ENCODE measurements around the gene PRR23B.
"Not testable (repeated sequence)": the region's sequence is repeated elsewhere in the genome, so short reads cannot be mapped to it uniquely, and the experiment has no call there.

The PRR23B gene

DNA sequence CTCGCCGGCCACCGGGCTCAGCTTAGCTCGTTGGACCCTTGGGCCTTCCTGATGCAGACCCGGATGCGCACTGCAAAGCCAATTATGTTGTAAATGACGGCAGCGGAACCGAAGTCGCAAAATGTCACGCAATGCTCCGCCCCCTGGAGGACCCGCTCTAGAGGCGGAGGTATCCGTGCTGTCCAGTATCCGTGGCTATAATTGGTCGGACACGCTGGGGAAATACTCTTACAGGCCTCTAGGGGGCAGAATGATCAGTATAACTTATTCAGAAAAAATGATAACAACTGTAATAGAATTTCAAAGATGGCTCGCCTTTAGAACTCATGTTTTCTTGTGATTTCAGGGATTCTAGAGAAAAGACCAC is at the start of gene PRR23B:
PRR23B (minus strand) TSS at position 59 of the 367 bp plus-strand sequence. CDS start 265 bp downstream, outside the sequence.
- peak; percentile 8 for DNase-seq (ENCODE audit: low spot score)

DNA sequence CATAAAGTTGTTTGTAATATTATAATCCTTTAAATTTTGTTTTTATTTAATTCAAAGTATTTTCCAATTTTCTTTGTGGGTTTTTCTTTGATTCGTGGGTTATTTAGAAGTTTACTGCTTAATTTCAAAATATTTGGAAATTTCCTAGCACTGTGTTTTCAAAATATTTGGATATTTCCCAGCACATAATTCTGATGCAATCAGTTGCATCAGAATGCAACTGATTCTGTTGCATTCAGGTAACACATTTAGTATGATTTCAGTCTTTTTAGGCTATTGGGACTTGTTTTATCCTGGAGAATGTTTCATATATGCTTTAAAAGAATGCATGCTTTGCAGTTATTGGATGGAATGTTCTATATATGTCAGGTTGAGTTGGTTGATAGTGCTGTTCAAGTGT is 42.2 kb upstream of the PRR23B start:
- DNase-seq (ENCODE audit: low spot score): no peak

DNA sequence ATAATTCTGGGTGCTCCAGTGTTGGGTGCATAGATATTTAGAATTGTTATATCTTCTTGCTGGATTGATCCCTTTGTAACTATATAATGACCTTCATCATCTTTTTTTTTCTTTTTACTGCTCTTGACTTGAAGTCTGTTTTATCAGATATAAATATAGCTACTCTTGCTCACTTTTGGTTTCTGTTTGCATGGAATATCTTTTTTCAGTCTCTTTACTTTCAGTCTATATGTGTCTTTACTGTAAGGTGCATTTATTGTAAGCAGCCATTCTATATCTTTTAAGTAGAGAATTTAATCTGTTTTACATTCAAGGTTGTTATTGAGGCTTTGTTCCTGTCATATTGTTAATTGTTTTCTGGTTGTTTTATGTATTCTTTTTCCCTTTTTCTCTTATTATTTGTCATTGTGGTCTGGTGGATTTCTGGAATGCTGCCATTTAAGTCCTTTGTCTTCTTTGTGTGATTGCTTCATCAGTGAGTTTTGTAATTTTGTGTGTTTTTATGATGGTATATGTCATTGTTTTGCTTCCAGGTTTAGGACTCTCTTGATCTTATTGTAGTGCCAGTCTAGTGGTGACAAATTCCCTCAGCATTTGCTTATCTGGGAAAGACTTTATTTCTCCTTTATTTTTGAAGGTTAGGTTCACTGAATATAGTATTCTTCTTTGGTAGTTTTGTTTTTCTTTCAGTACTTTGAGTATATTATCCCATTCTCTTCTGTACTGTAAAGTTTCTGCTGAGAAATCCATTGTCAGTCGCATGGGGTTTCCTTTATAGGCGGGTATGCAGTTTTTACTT is 32.3 kb upstream of the PRR23B start:
- DNase-seq (ENCODE audit: low spot score): no peak

DNA sequence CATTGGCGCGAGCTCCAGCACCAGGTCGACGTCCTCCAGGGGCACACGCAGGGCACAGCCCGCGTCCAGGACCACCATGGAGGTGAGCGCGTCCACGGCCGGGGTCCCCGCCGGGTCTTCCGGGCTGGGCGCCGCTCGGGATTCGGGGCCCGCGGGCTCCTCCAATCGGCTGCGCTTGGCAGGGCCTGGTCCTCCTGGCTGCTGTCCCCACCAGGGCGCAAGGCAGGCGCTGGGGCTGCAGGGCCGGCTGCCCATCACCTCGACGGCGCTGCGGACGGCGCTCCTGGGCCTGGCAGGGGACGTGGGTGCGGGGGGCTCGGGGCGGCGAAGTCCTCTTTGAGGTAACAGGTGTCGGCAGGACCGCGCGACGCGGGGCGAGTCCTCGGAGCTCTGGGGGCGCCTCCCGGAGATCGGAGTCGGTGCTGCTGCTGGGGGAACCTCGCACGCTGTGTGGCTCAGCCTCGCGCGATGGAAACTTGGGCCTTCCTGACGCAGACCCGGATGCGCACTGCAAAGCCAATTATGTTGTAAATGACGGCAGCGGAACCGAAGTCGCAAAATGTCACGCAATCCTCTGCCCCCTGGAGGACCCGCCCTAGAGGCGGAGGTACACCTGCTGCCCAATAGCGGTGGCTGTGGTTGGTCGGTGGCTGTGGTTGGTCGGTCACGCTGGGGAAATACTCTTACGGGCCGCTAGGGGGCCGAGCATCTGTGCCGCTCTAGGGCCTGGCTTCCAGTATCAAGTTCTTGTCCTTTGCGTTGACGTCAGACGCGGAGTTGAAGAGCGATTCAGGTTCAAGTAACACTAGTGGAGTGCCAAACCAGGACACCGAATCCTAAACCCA is 23.9 kb upstream of the PRR23B start, which contains the start of gene PRR23C:
PRR23C (minus strand) TSS at position 527 of the 845 bp plus-strand sequence; CDS start at position 255, 272 bp downstream.
- DNase-seq (ENCODE audit: low spot score): no peak

DNA sequence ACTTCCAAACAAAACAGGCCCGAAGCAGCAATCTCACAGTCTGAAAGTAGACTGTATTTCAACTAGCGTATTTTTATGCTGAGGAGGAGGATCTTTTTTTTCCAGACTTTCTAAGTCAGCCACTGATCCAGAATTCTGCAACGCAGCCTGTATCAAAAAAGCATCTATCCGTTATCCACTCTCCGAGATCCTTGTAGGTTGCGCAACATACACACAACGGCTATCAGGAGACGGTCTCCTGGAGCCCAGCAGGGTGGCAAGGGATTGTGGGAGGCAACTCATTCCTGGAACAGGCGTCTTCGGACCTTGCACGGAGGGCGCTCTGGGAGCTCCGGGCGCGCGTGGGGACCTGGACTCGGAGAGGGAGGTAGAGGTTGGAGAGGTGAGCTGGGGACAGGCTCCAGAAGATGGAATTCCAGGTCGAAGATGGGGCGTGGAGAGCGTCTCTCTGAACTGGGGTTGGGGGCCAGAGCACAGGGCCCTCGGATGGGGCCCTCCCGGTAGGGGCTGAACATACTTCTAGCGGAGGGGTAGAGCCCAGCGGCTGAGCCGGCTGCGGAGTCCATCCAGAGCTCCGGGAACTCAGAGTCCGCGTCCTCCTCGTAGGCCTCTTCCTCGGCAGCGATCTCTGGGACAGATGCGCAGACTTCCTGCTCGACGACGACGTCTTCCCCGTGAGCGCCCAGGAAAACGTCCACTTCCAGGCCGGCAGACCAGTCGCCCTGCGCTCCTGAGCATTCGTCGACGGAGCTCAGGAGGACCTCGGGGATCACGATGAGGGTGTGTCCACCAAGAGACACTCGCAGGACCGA is 23.0 kb upstream of the PRR23B start:
- DNase-seq (ENCODE audit: low spot score): no peak

DNA sequence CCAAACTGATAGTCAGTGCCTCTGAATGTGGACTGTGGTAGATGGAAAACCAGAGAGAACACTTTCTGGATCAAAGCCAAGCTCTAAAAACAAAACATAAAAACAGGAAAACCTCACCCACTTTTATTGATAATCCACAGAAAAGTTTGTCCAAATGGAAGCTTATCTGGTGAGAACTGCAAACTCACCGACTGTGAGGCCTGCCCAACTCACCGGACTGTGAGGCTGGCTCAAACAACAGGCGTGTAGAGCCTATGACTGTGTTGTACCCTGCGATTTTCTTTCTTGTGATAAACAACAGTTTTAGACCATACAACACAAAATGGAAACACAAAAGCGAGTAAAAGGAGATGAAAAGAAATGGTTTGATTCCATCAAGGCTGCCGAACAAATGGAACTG is 16.8 kb upstream of the PRR23B start:
- DNase-seq (ENCODE audit: low spot score): no peak

DNA sequence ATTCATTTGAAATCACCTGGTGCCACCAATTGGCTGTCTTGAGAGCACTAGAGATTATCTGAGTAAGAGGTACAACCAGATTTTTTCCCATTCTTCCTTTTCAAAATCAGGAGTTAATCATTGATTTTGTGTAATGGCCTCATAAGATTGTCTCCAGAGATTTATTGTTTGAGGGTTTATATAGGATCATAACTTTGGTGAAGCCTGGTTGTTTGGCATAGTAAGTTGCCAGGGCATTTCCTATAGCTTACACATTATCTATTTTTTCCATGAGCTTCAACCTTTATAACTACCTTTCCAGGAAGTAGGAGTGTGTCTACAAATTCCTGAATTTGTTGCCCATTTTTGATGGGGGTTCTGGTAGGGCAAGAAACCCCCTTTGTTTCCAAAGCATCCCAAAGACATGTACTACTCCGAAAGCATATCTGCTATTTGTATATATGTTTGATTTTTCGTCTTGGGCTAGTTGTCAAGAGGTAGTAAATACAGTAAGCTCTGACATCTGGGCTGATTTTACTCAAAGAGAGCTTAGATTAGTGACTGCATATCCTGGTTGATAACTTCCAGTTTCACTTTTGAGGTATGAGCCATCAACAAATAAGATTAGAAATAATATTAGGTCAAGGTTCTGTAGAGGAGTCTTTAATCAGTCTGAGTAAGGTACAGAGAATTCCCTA is 11.7 kb upstream of the PRR23B start:
- no peak for DNase-seq (ENCODE audit: low spot score)

DNA sequence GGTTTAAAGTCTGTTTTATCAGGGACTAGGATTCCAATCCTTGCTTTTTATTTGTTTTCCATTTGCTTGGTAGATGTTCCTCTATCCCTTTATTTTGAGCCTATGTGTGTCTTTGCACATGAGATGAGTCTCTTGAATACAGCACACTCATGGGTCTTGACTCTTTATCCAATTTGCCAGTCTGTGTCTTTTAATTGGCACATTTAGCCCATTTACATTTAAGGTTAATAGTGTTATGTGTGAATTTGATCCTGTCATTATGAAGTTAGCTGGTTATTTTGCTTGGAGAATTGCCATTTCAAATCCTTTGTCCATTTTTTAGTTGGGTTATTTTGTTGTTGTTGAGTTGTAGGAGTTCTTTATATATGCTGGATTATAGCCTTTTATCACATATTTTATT is 9.8 kb upstream of the PRR23B start:
- DNase-seq (ENCODE audit: low spot score): not testable (repeated sequence)

DNA sequence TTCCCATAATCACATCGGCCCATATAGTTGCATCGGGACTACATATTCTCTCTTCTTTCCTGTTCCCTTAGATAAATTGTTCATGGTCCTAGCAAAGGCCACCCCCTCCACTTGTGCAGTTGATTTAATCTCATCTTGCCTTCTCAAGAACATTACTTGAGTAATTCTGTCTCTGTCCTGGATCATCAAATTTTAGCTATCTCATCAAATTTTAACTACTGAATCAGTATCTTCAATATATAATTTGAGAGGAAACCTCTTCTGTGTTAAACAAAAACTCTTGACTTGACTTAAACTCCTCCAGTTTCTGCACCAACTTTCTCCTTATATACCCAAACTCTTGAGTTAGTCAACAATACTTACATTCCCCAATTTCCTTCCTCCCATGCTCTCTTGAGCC is 4.2 kb upstream of the PRR23B start:
- DNase-seq (ENCODE audit: low spot score): no peak

DNA sequence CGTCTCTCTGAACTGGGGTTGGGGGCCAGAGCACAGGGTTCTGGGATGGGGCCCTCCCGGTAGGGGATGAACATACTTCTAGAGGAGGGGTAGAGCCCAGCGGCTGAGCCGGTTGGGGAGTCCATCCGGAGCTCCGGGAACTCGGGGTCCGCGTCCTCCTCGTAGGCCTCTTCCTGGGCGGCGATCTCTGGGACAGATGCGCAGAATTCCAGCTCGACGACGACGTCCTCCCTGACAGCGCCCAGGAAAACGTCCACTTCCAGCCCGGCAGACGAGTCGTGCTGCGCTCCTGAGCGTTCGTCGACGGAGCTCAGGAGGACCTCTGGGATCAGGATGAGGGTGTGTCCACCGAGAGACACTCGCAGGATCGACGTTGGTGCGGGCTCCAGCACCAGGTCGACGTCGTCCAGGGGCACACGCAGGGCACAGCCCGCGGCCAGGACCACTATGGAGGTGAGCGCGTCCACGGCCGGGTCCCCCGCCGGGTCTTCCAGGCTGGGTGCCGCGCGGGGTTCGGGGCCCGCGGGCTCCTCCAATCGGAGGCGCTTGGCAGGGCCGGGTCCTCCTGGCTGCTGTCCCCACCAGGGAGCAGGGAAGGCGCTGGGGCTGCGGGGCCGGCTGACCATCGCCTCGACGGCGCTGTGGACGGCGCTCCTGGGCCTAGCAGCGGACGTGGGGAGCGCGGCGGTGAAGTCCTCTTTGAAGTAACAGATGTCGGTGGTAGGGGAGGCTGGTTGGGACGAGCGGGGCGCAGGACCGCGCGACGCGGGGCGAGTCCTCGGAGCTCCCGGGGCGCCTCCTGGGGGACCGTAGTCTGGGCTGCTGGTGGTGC is 474 bp downstream of the PRR23B start:
- DNase-seq (ENCODE audit: low spot score): no peak

DNA sequence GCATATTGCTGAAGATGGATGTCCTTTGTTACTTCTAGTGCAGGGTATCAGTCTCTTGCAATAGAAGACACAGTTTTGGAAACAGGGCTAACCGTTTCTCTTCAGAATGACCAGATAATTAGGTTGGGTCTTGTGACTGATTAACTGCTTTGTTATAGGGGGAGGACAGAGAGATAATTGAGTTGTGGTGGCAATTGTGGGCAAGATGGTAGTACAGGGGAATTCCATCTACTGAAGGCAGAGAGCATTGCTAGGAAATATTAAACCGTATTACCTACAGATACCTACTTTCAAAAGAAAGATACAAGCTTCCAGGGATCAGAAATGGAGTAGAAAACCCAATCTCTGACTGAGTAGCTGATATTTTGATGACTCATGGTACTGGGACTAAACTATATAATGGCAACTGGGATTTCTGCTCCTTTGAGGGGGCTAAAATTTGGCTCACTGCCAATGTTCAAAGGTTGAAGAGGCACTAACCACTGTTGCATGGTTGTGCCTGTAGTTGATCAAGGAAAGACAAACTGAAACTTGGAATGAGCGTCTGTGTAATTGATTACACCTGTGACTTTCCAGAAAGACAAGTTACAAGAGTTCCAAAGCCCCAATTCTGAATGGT is 4.2 kb downstream of the PRR23B start:
- DNase-seq (ENCODE audit: low spot score): no peak

DNA sequence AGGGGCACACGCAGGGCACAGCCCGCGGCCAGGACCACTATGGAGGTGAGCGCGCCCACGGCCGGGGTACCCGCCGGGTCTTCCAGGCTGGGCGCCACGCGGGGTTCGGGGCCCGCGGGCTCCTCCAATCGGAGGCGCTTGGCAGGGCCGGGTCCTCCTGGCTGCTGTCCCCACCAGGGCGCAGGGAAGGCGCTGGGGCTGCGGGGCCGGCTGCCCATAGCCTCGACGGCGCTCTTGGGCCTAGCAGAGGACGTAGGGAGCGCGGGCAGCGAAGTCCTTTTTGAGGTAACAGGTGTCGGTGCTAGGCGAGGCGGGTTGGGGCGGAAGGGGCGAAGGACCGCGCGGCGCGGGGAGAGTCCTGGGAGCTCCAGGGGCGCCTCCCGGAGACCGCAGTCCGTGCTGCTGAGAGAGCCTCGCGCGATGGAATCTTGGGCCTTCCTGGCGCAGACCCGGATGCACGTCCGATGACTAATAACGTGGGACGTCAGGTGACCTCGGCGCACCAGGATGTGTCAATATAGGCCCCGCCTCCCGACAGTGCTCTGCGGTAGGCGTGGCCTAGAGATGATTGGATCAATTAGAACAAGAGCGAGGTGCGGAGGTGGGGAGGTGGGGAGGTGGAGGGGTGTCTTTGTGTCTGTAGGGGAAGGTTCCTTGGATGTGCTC is 14.5 kb downstream of the PRR23B start, which contains the start of gene PRR23A:
PRR23A (minus strand) TSS at position 218 of the 666 bp plus-strand sequence; CDS start at position 218, 0 bp downstream.
- no peak for DNase-seq (ENCODE audit: low spot score)

DNA sequence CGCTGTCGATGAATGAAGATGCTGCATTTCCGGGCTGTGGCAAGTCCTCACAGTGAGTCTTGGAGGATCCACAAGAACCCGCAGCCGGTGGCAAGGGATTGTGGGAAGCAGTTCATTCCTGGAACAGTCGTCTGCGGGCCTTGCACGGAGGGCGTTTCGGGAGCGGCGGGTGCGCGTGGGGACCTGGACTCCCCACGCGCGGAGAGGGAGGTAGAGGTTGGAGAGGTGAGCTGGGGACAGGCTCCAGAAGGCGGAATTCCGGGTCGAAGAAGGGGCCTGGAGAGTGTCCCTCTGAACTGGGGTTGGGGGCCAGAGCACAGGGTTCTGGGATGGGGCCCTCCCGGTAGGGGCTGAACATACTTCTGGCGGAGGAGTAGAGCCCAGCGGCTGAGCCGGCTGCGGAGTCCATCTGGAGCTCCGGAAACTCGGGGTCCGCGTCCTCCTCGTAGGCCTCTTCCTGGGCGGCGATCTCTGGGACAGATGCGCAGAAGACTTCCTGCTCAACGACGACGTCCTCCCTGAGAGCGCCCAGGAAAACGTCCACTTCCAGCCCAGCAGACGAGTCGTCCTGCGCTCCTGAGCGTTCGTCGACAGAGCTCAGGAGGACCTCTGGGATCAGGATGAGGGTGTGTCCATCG is 15.3 kb downstream of the PRR23B start:
- DNase-seq (ENCODE audit: low spot score): no peak

DNA sequence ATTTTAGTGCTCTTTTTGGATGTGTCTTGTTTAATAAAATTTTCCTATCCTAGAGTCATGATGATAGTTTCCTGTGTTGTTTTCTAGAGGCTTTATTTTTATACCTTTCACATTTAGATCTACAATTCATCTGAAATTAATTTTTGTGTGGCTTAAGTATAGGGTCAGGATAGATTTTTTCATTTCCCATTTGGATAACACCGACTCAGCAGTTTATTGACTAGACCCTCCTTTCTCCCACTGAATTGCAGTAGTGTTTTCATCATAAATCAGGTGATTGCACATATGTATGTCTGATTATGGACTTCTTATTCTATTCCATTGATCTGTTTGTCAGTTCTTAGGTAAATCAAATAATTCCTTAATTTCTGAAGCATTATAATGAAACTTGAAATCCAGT is 25.0 kb downstream of the PRR23B start:
- DNase-seq (ENCODE audit: low spot score): no peak

DNA sequence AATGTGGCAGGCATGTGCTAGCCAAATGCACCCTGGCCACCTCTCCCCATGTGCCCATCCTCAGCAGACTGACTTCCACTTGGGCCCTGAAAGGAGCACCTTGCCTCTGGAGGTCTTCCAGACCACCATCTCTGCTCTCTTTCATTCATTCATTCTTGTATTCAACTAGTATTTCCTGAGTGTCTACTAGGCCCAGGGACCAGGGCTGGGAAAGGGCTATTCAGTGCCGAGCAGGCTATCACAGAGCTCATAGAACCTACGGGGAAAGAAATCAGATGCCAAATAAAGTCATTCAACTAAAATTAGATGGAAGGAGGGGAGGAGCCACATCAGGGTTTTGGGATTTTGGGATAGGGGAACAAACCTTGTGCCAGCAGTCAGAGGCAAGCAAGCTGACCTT is 33.5 kb downstream of the PRR23B start:
- no peak for DNase-seq (ENCODE audit: low spot score)

DNA sequence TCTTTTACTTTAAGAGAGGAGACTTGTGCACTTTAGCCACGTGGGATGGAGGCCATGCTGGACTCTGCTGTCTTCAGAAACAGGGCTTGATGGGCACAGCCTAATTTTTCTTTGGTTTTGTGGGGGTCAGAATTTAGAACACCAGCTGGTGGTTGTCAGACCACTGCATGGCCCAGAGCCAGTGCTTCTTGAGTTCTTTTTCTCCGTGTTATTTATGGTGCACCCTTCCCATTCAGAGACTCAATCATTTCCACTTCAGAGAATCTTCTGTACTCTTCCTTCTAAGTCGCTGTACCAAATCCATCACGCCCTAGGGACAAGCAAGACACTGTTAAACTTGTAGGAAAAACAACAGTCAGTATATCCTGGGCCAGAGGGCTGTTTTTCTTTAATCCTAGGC is 34.8 kb downstream of the PRR23B start:
- no peak for DNase-seq (ENCODE audit: low spot score)

DNA sequence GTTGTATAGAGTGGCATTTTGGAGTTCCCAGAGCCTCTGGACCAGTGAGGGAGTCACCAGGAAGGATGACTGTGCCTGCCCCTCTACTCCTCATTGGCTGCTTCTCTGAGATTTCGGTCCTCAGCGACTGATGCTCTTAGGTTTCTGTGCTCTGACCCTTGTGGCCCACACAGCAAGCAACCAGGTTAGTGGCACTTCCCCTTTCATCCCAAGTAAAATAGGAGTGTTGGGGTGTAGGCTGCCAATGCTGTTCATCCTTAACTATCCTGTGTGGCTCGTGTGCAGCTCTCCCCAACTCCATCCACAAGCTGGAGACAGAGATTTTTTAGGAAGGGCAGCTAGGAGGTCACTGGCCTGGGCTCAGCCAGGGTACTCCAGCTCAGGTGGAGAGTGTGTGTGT is 35.9 kb downstream of the PRR23B start:
- no peak for DNase-seq (ENCODE audit: low spot score)

DNA sequence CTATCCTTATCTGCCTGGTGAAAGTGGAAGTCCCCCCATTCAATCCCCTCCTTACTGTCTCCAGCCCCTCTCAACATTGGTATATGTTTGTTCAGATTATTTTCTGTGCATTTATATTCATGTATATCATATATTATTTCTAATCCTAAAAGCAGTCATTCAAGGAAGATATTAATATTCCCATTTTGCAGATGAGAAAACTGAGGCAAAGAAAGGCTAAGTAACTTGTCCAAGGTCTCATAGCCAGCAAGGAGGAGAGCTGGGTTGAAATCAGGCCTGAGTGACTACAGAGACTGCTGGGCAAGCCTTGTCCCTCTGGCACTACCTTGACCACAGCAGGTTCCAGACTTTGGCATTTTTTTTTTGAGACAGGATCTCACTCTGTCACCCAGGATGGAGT is 44.7 kb downstream of the PRR23B start:
- DNase-seq (ENCODE audit: low spot score): no peak

DNA sequence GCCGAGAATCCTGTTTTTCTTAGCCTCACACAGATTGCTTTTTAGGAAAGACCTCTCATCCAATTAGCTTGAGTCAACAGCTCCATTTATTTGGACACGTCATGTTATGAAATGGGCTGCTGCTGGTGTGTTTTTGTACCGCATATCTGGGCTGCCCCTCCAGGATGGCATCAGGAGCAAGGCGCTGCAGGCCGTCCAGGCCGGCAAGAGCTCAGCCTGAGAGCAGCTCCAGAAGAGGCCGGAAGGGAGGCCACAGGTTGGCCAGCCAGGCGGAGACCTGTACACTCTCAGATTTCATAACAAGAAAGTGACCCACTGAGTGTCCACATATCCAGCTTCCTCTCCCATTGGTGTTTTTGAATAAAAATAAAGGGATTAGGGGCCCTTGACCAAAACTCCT is 45.4 kb downstream of the PRR23B start:
- DNase-seq (ENCODE audit: low spot score): no peak
